GM23338 (cell line): ENCODE measurements around the gene CRISPLD2. TPM values are rescaled to one million over a fixed set of nuclear protein-coding genes. Genes with fewer than 3 reads are reported as not detected.

Experiments
- ATAC-seq: fragments of 200-7000 bp; cut with Tn5 transposase; 3 replicates; pipeline ENCODE4 v1.9.1; 2020
- DNase-seq: peaks from one replicate; pipeline ENCODE4 v3.0.0-alpha.2; 2015; ENCODE audit warnings: low spot score
- H2AFZ ChIP-seq: fragments of 200-600 bp; sonication (generic); 2 replicates; pipeline ENCODE4 v1.8.0; 2016; ENCODE audit warnings: antibody characterized with exemption, mild to moderate bottlenecking, moderate library complexity
- H3F3A ChIP-seq: fragments of 200-600 bp; sonication (generic); replicated peaks from 2 replicates; pipeline ENCODE4 v1.8.0; 2017; ENCODE audit warnings: antibody characterized with exemption, mixed run types, low read depth
- H3K27ac ChIP-seq: fragments of 200-600 bp; sonication (generic); 2 replicates; pipeline ENCODE4 v1.6.1; 2016; ENCODE audit warnings: low read depth
- H3K27me3 ChIP-seq: fragments of 200-600 bp; sonication (generic); 2 replicates; pipeline ENCODE4 v1.8.0; 2016; ENCODE audit warnings: mild to moderate bottlenecking, mixed run types, moderate library complexity; ENCODE audit not compliant: insufficient read depth
- H3K36me3 ChIP-seq: fragments of 200-600 bp; sonication (generic); 2 replicates; pipeline ENCODE4 v1.8.0; 2016; ENCODE audit warnings: mild to moderate bottlenecking; ENCODE audit not compliant: insufficient read depth
- H3K4me1 ChIP-seq: fragments of 200-600 bp; sonication (generic); 2 replicates; pipeline ENCODE4 v1.8.0; 2016; ENCODE audit warnings: mild to moderate bottlenecking, moderate library complexity; ENCODE audit not compliant: insufficient read depth
- H3K4me2 ChIP-seq: fragments of 200-600 bp; sonication (generic); 2 replicates; pipeline ENCODE4 v1.7.1; 2017; ENCODE audit warnings: mixed run types
- H3K4me3 ChIP-seq: fragments of 200-600 bp; sonication (generic); 2 replicates; pipeline ENCODE4 v1.6.1; 2016; ENCODE audit warnings: mixed run types
- H3K79me2 ChIP-seq: fragments of 200-600 bp; sonication (generic); replicated peaks from 2 replicates; pipeline ENCODE4 v1.8.0; 2017; ENCODE audit warnings: mild to moderate bottlenecking; ENCODE audit not compliant: insufficient read depth
- H3K9me2 ChIP-seq: fragments of 200-600 bp; sonication (generic); 2 replicates; pipeline ENCODE4 v1.8.0; 2017; ENCODE audit not compliant: insufficient read depth
- H4K20me1 ChIP-seq: fragments of 200-600 bp; sonication (generic); replicated peaks from 2 replicates; pipeline ENCODE4 v1.8.0; 2017; ENCODE audit warnings: mild to moderate bottlenecking; ENCODE audit not compliant: insufficient read depth
- H3K27ac Mint-ChIP-seq: 2 replicates; pipeline ENCODE4 v1.8.0; 2020; ENCODE audit warnings: inconsistent platforms, mild to moderate bottlenecking, moderate library complexity, mixed read lengths
- H3K27me3 Mint-ChIP-seq: 3 replicates; pipeline ENCODE4 v1.8.0; 2022; ENCODE audit warnings: low read depth, mild to moderate bottlenecking, moderate library complexity, mixed read lengths, inconsistent platforms; ENCODE audit not compliant: insufficient read depth, poor library complexity
- H3K36me3 Mint-ChIP-seq: 3 replicates; pipeline ENCODE4 v1.8.0; 2021; ENCODE audit warnings: low read depth, mild to moderate bottlenecking, inconsistent platforms, moderate library complexity, mixed read lengths
- H3K4me1 Mint-ChIP-seq: 3 replicates; pipeline ENCODE4 v1.8.0; 2020; ENCODE audit warnings: mild to moderate bottlenecking, inconsistent platforms, mixed read lengths
- H3K4me3 Mint-ChIP-seq: 3 replicates; pipeline ENCODE4 v1.8.0; 2021; ENCODE audit warnings: moderate library complexity, mild to moderate bottlenecking, inconsistent platforms, mixed read lengths
- H3K9me3 Mint-ChIP-seq: 3 replicates; pipeline ENCODE4 v1.8.0; 2020; ENCODE audit warnings: moderate library complexity, mild to moderate bottlenecking, inconsistent platforms, mixed read lengths
- EZH2phosphoT487 ChIP-seq: fragments of 200-600 bp; sonication (generic); IDR thresholded peaks from one replicate; pipeline ENCODE4 v1.8.1; 2018; ENCODE audit warnings: antibody characterized with exemption; ENCODE audit not compliant: unreplicated experiment
- POLR2AphosphoS5 ChIP-seq: IDR thresholded peaks from 2 replicates; pipeline ENCODE4 v1.6.1; 2016; ENCODE audit warnings: antibody characterized with exemption, low read depth
- long read RNA-seq: library from polyadenylated mRNA; unstranded; transcript quantifications from one replicate; pipeline ENCODE4 v2.0.0, GENCODE V29; 2020; ENCODE audit not compliant: unreplicated experiment
- polyA plus RNA-seq: library from polyadenylated mRNA; unstranded; fragments of >200 nt; fragmentation: Nextera tagmentation; extraction: Ambion mirVana; gene quantifications from 2 replicates; pipeline ENCODE4 v1.2.1, GENCODE V29; 2016
- total RNA-seq: library from RNA; depleted of rRNA; stranded (reverse); fragments of >200 nt; shearing (Covaris generic); gene quantifications from 2 replicates; pipeline ENCODE4 v1.2.3, GENCODE V29; 2014; rRNA removed
- TF ChIP-seq, protein P1 (sequence below): IDR thresholded peaks from one replicate; pipeline ENCODE4 v1.6.1; 2018; ENCODE audit warnings: antibody characterized with exemption; ENCODE audit not compliant: unreplicated experiment
- TF ChIP-seq, protein P2 (sequence below), 2 experiments: fragments of 200-600 bp in 1 of 2; sonication (generic) in 1 of 2; conservative IDR thresholded peaks; 2 replicates each; pipeline versions ENCODE4 v1.5.1 to v1.6.1; 2016 to 2017; ENCODE audit warnings: antibody characterized with exemption in 2 of 2, low read depth in 2 of 2, mild to moderate bottlenecking in 2 of 2, moderate library complexity in 1 of 2

The CRISPLD2 gene
- total RNA-seq (6.0 and 8.3 TPM in 2 replicates), polyA plus RNA-seq (2.1 and 2.6 TPM in 2 replicates)
- long read RNA-seq: 0 reads

- Mint-ChIP-seq H3K9me3 (no peaks in the 10 kb centered on the region; the same call in 2 of the 3 replicates), H3K4me1 (peaks cover 8% of the 10 kb centered on the region), H3K36me3 (no peaks in the 10 kb centered on the region), H3K4me3 (peak within 1 kb of the TSS; percentile 70), H3K27me3 (peaks cover 19% of the 10 kb centered on the region), H3K27ac (no peak within 1 kb of the TSS)
- H3K4me2 ChIP-seq: peak within 1 kb of the TSS; percentile 85
- H4K20me1 ChIP-seq: no peaks in the 10 kb centered on the region
- H3F3A ChIP-seq: no peaks in the 10 kb centered on the region
- peaks cover 26% of the 10 kb centered on the region for H3K27me3 ChIP-seq
- no peaks in the 10 kb centered on the region for H3K9me2 ChIP-seq
- ATAC-seq: peak; percentile 93
- no peaks in the 10 kb centered on the region for H3K79me2 ChIP-seq
- TF ChIP-seq POLR2AphosphoS5 (peak; percentile 87), EZH2phosphoT487 (no peak)
- DNase-seq: peak; percentile 97
- peak within 1 kb of the TSS; percentile 61 for H3K4me3 ChIP-seq
- peak within 1 kb of the TSS; percentile 99 for H2AFZ ChIP-seq
- no peak within 1 kb of the TSS for H3K27ac ChIP-seq
- 0 out of 2 replicates have a peak, but pooled peaks cover 5% of the 10 kb centered on the region for H3K4me1 ChIP-seq
- no peaks in the 10 kb centered on the region for H3K36me3 ChIP-seq
Observed at GRCh38 chr16:84819644-84820304, at the start of gene CRISPLD2. CRISPLD2 (plus strand) TSS chr16:84819985; CDS start chr16:84838496, 18,511 bp downstream.

DNA sequence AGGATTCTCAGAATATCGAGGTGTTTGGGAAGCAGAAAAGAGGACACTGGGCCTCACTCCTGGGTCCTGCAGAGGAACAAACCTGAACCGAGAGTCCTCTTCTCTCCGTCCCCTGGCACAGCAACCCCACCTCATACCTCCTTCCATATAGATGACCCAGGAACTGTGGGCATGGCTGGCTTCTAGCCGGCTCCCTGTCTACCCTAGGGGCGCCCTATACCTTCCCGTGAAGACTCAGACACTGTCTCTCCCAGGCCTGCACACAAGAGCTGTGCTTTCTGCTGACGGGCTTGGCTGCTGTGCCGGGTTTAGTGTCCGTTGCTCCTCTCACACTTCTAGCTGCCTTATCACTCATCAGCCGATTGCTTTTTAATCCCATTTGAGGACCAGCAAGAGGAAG lies 46.5 kb upstream of the CRISPLD2 start:
- Mint-ChIP-seq H3K27me3 (peaks cover 4% of the 10 kb centered on the region), H3K4me1 (no peaks in the 10 kb centered on the region), H3K27ac (no peak overlapping the region), H3K4me3 (no peak overlapping the region), H3K9me3 (no peaks in the 10 kb centered on the region), H3K36me3 (peaks cover 93% of the 10 kb centered on the region)
- TF ChIP-seq, protein P1, sequence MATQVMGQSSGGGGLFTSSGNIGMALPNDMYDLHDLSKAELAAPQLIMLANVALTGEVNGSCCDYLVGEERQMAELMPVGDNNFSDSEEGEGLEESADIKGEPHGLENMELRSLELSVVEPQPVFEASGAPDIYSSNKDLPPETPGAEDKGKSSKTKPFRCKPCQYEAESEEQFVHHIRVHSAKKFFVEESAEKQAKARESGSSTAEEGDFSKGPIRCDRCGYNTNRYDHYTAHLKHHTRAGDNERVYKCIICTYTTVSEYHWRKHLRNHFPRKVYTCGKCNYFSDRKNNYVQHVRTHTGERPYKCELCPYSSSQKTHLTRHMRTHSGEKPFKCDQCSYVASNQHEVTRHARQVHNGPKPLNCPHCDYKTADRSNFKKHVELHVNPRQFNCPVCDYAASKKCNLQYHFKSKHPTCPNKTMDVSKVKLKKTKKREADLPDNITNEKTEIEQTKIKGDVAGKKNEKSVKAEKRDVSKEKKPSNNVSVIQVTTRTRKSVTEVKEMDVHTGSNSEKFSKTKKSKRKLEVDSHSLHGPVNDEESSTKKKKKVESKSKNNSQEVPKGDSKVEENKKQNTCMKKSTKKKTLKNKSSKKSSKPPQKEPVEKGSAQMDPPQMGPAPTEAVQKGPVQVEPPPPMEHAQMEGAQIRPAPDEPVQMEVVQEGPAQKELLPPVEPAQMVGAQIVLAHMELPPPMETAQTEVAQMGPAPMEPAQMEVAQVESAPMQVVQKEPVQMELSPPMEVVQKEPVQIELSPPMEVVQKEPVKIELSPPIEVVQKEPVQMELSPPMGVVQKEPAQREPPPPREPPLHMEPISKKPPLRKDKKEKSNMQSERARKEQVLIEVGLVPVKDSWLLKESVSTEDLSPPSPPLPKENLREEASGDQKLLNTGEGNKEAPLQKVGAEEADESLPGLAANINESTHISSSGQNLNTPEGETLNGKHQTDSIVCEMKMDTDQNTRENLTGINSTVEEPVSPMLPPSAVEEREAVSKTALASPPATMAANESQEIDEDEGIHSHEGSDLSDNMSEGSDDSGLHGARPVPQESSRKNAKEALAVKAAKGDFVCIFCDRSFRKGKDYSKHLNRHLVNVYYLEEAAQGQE: no peak
- TF ChIP-seq, protein P2, sequence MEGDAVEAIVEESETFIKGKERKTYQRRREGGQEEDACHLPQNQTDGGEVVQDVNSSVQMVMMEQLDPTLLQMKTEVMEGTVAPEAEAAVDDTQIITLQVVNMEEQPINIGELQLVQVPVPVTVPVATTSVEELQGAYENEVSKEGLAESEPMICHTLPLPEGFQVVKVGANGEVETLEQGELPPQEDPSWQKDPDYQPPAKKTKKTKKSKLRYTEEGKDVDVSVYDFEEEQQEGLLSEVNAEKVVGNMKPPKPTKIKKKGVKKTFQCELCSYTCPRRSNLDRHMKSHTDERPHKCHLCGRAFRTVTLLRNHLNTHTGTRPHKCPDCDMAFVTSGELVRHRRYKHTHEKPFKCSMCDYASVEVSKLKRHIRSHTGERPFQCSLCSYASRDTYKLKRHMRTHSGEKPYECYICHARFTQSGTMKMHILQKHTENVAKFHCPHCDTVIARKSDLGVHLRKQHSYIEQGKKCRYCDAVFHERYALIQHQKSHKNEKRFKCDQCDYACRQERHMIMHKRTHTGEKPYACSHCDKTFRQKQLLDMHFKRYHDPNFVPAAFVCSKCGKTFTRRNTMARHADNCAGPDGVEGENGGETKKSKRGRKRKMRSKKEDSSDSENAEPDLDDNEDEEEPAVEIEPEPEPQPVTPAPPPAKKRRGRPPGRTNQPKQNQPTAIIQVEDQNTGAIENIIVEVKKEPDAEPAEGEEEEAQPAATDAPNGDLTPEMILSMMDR (conservative IDR thresholded peaks at IDR 0.05; ENCODE audit: low read depth in 2 of 2): peak in 1 of 2 experiments; percentile 16; a peak in 1 of 4 replicates
- Histone ChIP-seq H3K79me2 (peaks cover 22% of the 10 kb centered on the region), H3K4me3 (no peak overlapping the region), H3K36me3 (peaks cover 59% of the 10 kb centered on the region), H3K27me3 (no peaks in the 10 kb centered on the region), H3K9me2 (no peaks in the 10 kb centered on the region), H3K27ac (0 out of 2 replicates have a peak overlapping the region, but pooled peaks have one; percentile 36), H3K4me1 (no peaks in the 10 kb centered on the region), H3K4me2 (no peak overlapping the region), H2AFZ (no peak overlapping the region), H4K20me1 (peaks cover 32% of the 10 kb centered on the region), H3F3A (peaks cover 15% of the 10 kb centered on the region; the same call in 1 of the 2 replicates)
- DNase-seq: no peak
- ATAC-seq: peak; percentile 72
